Activated CD8-positive, alpha-beta T cell treated with anti-CD3 and anti-CD28 coated beads for 36 hours (primary cell): ENCODE results near the gene USP40. TPM values are rescaled to one million over a fixed set of nuclear protein-coding genes. Genes with fewer than 3 reads are reported as not detected.
A peak's percentile ranks its signal among the peaks of the same experiment; 100 is the strongest.

ENCODE experiments used
- ATAC-seq: fragments of 200-7000 bp; cut with Tn5 transposase; one replicate; pipeline ENCODE4 v1.10.0; 2021; ENCODE audit warnings: mild to moderate bottlenecking, moderate library complexity
- CTCF ChIA-PET: fragments of 350-600 bp; sonication (Branson Sonifier 250); formaldehyde crosslinking; loops from one replicate; lab custom pipeline; 2021; ENCODE audit warnings: antibody characterized with exemption; lab: Charles Lee
- POLR2A ChIA-PET: fragments of 350-600 bp; sonication (Branson Sonifier 250); formaldehyde crosslinking; loops from one replicate; lab custom pipeline; 2021; ENCODE audit warnings: antibody characterized with exemption; lab: Charles Lee
- DNase-seq: peaks from one replicate; pipeline ENCODE4 v3.0.0-alpha.2; 2020
- H3K27ac Mint-ChIP-seq: one replicate; pipeline ENCODE4 v1.8.0; 2021; ENCODE audit warnings: mild to moderate bottlenecking, mixed read lengths
- H3K27me3 Mint-ChIP-seq: one replicate; pipeline ENCODE4 v1.8.0; 2021; ENCODE audit warnings: mixed read lengths
- H3K36me3 Mint-ChIP-seq: one replicate; pipeline ENCODE4 v1.8.0; 2021; ENCODE audit warnings: low read depth, mixed read lengths
- H3K4me1 Mint-ChIP-seq: one replicate; pipeline ENCODE4 v1.8.0; 2021; ENCODE audit warnings: low read depth, mixed read lengths
- H3K4me3 Mint-ChIP-seq: one replicate; pipeline ENCODE4 v1.8.0; 2021; ENCODE audit warnings: mild to moderate bottlenecking, moderate library complexity, mixed read lengths
- H3K9me3 Mint-ChIP-seq: one replicate; pipeline ENCODE4 v1.8.0; 2021; ENCODE audit warnings: mixed read lengths
- intact Hi-C: fragments of 100-400 bp; cut with micrococcal nuclease; formaldehyde crosslinking; loops from one replicate; pipeline ENCODE4 v1.10.0; 2022
- total RNA-seq, 2 experiments: library from RNA; stranded (reverse); gene quantifications; one replicate each; pipeline ENCODE4 v1.2.3, GENCODE V29; 2021
- TF ChIP-seq, protein P1 (sequence below): fragments of 200-600 bp; IDR thresholded peaks from one replicate; pipeline ENCODE4 v1.8.0; 2022; ENCODE audit warnings: antibody characterized with exemption, mild to moderate bottlenecking

USP40 gene
- total RNA-seq, 2 experiments from 2014 or later: 14.0 to 15.8 TPM

DNA sequence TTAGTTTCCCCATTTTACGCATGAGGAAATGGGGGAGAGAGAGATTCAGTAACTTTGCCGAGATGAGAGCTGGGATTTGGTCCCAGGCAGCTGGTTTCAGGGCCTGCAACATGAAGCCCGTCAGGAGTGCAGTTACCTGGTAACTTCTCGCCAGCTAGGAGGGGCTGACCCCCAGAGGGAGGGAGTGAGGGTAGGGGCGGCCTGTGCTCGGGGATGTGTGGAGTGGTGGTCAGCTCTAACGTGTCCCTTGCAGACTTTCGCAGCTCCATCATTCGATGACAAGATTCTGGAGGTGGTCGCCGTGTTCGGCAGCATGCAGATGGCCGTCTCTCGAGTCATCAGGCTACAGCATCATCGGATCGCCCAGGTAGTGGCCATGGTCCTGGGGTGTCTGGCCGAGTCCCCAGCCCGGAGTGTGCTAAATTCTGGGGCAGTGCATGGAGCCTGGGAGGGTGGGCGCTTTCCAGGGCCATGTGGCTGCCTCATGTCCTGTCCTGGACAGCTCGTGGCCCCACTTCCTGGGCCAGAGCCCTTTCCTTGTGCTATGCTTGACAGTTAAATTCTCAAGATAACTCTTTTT, 108.5 kb downstream of the USP40 start:
- DNase-seq (no peak), ATAC-seq (no peak)
- Mint-ChIP-seq H3K4me1 (no peaks in the 10 kb centered on the region), H3K36me3 (peaks cover 36% of the 10 kb centered on the region), H3K27ac (no peak overlapping the region), H3K4me3 (no peak overlapping the region), H3K27me3 (no peaks in the 10 kb centered on the region), H3K9me3 (no peaks in the 10 kb centered on the region)
- TF ChIP-seq, protein P1, sequence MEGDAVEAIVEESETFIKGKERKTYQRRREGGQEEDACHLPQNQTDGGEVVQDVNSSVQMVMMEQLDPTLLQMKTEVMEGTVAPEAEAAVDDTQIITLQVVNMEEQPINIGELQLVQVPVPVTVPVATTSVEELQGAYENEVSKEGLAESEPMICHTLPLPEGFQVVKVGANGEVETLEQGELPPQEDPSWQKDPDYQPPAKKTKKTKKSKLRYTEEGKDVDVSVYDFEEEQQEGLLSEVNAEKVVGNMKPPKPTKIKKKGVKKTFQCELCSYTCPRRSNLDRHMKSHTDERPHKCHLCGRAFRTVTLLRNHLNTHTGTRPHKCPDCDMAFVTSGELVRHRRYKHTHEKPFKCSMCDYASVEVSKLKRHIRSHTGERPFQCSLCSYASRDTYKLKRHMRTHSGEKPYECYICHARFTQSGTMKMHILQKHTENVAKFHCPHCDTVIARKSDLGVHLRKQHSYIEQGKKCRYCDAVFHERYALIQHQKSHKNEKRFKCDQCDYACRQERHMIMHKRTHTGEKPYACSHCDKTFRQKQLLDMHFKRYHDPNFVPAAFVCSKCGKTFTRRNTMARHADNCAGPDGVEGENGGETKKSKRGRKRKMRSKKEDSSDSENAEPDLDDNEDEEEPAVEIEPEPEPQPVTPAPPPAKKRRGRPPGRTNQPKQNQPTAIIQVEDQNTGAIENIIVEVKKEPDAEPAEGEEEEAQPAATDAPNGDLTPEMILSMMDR: no peak
- CTCF ChIA-PET: interaction anchor here (2.1 kb wide), 1 partner anchor 14 kb away, joined by 7 read pairs; no protein-coding TSS in a partner anchor
- intact Hi-C loops: no loop called here
- POLR2A ChIA-PET: no interaction called here

DNA sequence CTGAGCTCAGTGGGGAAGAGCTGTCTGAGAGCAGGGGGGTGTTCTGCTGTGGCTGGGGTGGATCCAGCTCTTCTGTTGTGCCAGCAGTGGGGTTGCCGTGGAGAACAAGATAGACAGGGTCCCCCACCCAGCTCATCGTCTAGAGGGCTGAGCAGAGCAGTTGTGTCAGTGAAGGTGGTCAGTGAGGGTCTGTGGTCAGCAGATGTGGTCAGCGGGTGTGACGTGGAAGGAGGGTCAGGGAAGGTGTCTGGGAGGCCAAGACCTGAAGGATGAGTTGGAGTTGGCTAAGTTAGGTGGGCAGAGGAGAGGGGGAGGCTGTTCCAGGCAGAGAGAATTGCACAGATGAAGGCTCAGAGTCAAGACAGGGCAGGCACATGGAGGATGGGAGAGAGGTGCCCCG, 109.2 kb downstream of the USP40 start:
- POLR2A ChIA-PET: no interaction called here
- ATAC-seq (no peak), DNase-seq (no peak)
- TF ChIP-seq, protein P1: no peak
- H3K36me3 Mint-ChIP-seq: peaks cover 34% of the 10 kb centered on the region
- H3K4me1 Mint-ChIP-seq: no peaks in the 10 kb centered on the region
- intact Hi-C loops: no loop called here
- peak overlapping the region; percentile 58 for H3K27ac Mint-ChIP-seq
- CTCF ChIA-PET: interaction anchor here (2.3 kb wide), 1 partner anchor 14 kb away, joined by 8 read pairs; no protein-coding TSS in a partner anchor
- H3K9me3 Mint-ChIP-seq: no peaks in the 10 kb centered on the region
- no peak overlapping the region for H3K4me3 Mint-ChIP-seq
- H3K27me3 Mint-ChIP-seq: no peaks in the 10 kb centered on the region

DNA sequence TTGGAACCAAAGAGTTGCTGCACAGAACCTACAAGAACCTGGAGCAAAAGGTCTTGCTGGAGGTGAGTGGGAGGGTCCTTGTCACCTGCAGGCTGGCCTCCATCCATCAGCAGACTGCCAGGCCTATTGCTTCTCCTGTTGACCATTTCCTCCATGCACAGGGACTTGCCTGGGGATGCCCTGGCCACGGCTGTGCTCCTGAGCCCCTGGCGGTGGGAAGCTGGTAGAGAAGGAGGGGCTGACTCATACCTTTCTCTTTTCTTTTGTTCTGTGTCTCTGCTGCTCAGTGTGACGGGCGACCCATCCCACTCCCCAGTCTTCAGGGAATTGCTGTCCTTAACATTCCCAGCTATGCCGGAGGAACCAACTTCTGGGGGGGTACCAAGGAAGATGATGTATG, 109.6 kb downstream of the USP40 start:
- Mint-ChIP-seq H3K4me3 (no peak overlapping the region), H3K36me3 (peaks cover 35% of the 10 kb centered on the region), H3K9me3 (no peaks in the 10 kb centered on the region), H3K27me3 (no peaks in the 10 kb centered on the region), H3K4me1 (no peaks in the 10 kb centered on the region), H3K27ac (peak overlapping the region; percentile 58)
- CTCF ChIA-PET: interaction anchor here (2.3 kb wide), 1 partner anchor 14 kb away, joined by 8 read pairs; no protein-coding TSS in a partner anchor
- intact Hi-C loops: no loop called here
- TF ChIP-seq, protein P1: no peak
- DNase-seq (no peak), ATAC-seq (no peak)
- POLR2A ChIA-PET: no interaction called here

DNA sequence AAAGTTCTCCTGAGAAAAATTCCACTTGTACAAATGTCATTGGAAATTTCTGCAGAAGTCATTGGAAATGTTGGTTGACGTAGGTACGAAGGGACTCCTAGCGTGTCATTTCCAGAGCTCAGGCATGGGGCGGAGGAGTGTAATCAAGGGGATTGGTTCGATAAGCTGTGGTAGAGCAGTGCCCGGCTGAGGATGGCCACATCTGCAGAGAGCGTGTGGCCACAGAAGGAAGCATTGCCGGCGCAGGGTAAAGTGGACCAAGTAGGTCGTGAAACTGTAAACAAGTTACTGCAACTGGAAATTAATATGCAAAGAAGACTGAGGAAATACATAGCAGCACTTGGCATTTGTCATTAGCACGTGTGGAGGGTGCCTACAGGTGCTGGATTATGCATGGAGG, 110.5 kb downstream of the USP40 start:
- H3K27ac Mint-ChIP-seq: no peak overlapping the region
- H3K4me1 Mint-ChIP-seq: no peaks in the 10 kb centered on the region
- ATAC-seq (no peak), DNase-seq (no peak)
- intact Hi-C loops: no loop called here
- no peaks in the 10 kb centered on the region for H3K9me3 Mint-ChIP-seq
- TF ChIP-seq, protein P1: no peak
- ChIA-PET CTCF (interaction anchor here (1.3 to 2.3 kb wide), 2 partner anchors 12 to 13 kb away, joined by 3 to 8 read pairs; no protein-coding TSS in a partner anchor), POLR2A (no interaction called here)
- H3K4me3 Mint-ChIP-seq: no peak overlapping the region
- H3K27me3 Mint-ChIP-seq: no peaks in the 10 kb centered on the region
- H3K36me3 Mint-ChIP-seq: peaks cover 29% of the 10 kb centered on the region

DNA sequence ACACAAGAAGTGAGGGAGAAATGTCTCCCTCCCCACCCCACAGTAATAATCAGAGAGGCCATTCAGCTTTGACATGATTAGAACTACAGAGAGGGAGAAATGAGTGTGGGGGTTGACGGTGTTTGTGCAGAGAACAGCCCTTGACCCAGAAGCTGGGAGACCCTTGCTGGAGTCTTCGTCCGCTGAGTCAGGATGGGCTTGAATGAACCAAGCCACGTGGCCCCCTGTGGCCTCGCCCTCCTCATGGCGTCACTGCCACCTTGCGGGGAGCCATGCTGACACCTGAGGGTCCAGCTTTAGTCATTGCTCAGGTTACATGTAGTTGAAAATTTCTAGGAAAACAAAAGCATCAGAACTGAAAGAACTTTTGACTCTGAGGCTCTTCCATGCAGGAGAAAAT, 111.1 kb downstream of the USP40 start:
- Mint-ChIP-seq H3K36me3 (peaks cover 32% of the 10 kb centered on the region), H3K4me3 (no peak overlapping the region), H3K27ac (no peak overlapping the region), H3K9me3 (no peaks in the 10 kb centered on the region), H3K4me1 (no peaks in the 10 kb centered on the region), H3K27me3 (no peaks in the 10 kb centered on the region)
- DNase-seq (no peak), ATAC-seq (no peak)
- CTCF ChIA-PET: interaction anchor here (1.3 to 2.3 kb wide), 2 partner anchors 11 to 12 kb away, joined by 3 to 8 read pairs; no protein-coding TSS in a partner anchor
- POLR2A ChIA-PET: interaction anchor here (0.6 kb wide), 1 partner anchor 261 kb away, joined by 3 read pairs; no protein-coding TSS in a partner anchor
- intact Hi-C loops: no loop called here
- TF ChIP-seq, protein P1: no peak
